K562 (cell line): Measurements from ENCODE around the gene DDX41. TPM values are rescaled to one million over a fixed set of nuclear protein-coding genes. Genes with fewer than 3 reads are reported as not detected.

Source experiments
- ATAC-seq: fragments of 200-7000 bp; cut with Tn5 transposase; 3 replicates; pipeline ENCODE4 v1.9.1; 2020; ENCODE audit warnings: moderate library complexity
- BruUV-seq: library from RNA; stranded (reverse); fragments of 400-500 nt; replicated peaks from 2 replicates; lab custom pipeline; 2021; lab: Mats Ljungman, UMichigan
- CTCF ChIA-PET: fragments of 300-600 bp; formaldehyde crosslinking; extraction: SDS; loops from one replicate; lab custom pipeline; 2021; ENCODE audit warnings: low intra/inter-chr PET ratio; lab: Yijun Ruan, JAX
- POLR2A ChIA-PET: fragments of 300-600, 350-650 bp; sonication (Branson Sonifier 250); formaldehyde crosslinking; extraction: SDS; loops from one replicate; lab custom pipeline; 2021; ENCODE audit warnings: antibody characterized with exemption, inconsistent platforms; lab: Yijun Ruan, JAX
- DNase-seq, 4 experiments: peaks; one replicate each; pipeline versions ENCODE4 v3.0.0 to v3.0.0-alpha.2; 2011 to 2018; ENCODE audit warnings: low spot score in 3 of 4, mixed read lengths in 3 of 4; ENCODE audit errors: extremely low read depth in 1 of 4
- FAIRE-seq: peaks from 2 replicates; lab custom pipeline; 2011; peaks lifted over from hg19 to GRCh38; lab: Jason Lieb, UNC
- H2AFZ ChIP-seq: 2 replicates; pipeline ENCODE4 v1.6.0; 2011; ENCODE audit warnings: low read depth, low read length, control low read depth, inconsistent platforms
- H3K27ac ChIP-seq: fragments of 200-600 bp; 3 replicates; pipeline ENCODE4 v1.8.0; 2011; ENCODE audit warnings: low read depth, mild to moderate bottlenecking, control low read depth, inconsistent platforms, low read length, moderate library complexity, mixed read lengths; ENCODE audit errors: extremely low read depth
- H3K27me3 ChIP-seq, 2 experiments: fragments of 300-600 bp in 1 of 2; 2 replicates in 1 of 2; 3 replicates in 1 of 2; pipeline versions ENCODE4 v1.6.0 to v1.8.0; 2011; ENCODE audit warnings: inconsistent platforms in 2 of 2, low read length in 2 of 2, mild to moderate bottlenecking in 1 of 2, mixed read lengths in 1 of 2, moderate library complexity in 1 of 2; ENCODE audit not compliant: control insufficient read depth in 2 of 2, insufficient read depth in 2 of 2
- H3K36me3 ChIP-seq: fragments of 300-600 bp; 3 replicates; pipeline ENCODE4 v1.8.0; 2011; ENCODE audit warnings: mild to moderate bottlenecking, low read length, inconsistent platforms; ENCODE audit not compliant: control insufficient read depth, insufficient read depth
- H3K4me1 ChIP-seq, 2 experiments: fragments of 200-600 bp in 1 of 2; replicated peaks in 1 of 2; 2 replicates in 1 of 2; 3 replicates in 1 of 2; pipeline versions ENCODE4 v1.5.1 to v1.8.0; 2011; ENCODE audit warnings: inconsistent platforms in 2 of 2, low read length in 2 of 2, mild to moderate bottlenecking in 1 of 2, mixed read lengths in 1 of 2, moderate library complexity in 1 of 2; ENCODE audit not compliant: control insufficient read depth in 2 of 2, insufficient read depth in 2 of 2
- H3K4me2 ChIP-seq: 2 replicates; pipeline ENCODE4 v1.6.1; 2011; ENCODE audit warnings: low read length, control low read depth, inconsistent platforms, mixed read lengths; ENCODE audit not compliant: insufficient read depth
- H3K4me3 ChIP-seq: fragments of 200-600 bp; sonication (generic), shearing (Covaris generic); 2 replicates; pipeline ENCODE4 v1.5.1; 2016; ENCODE audit warnings: control low read depth, inconsistent platforms
- H3K79me2 ChIP-seq: fragments of 200-600 bp; 3 replicates; pipeline ENCODE4 v1.8.0; 2011; ENCODE audit warnings: low read length, inconsistent platforms; ENCODE audit not compliant: control insufficient read depth, insufficient read depth
- H3K9ac ChIP-seq, 2 experiments: 2 replicates each; pipeline versions ENCODE4 v1.6.0 to v1.6.1; 2011; ENCODE audit warnings: low read depth in 2 of 2, low read length in 2 of 2, control low read depth in 1 of 2, inconsistent platforms in 1 of 2, mild to moderate bottlenecking in 1 of 2, mixed read lengths in 1 of 2; ENCODE audit not compliant: insufficient read depth in 1 of 2
- H3K9me1 ChIP-seq: one replicate; pipeline ENCODE4 v1.6.0; 2011; ENCODE audit warnings: inconsistent platforms, mild to moderate bottlenecking, low read length, moderate library complexity; ENCODE audit not compliant: control insufficient read depth, insufficient read depth
- H3K9me3 ChIP-seq: replicated peaks from 2 replicates; pipeline ENCODE4 v1.5.1; 2011; ENCODE audit warnings: low read depth, low read length, inconsistent platforms; ENCODE audit not compliant: control insufficient read depth, insufficient read depth
- H4K20me1 ChIP-seq: replicated peaks from 2 replicates; pipeline ENCODE4 v1.6.1; 2011; ENCODE audit warnings: low read length, inconsistent platforms, mixed read lengths; ENCODE audit not compliant: control insufficient read depth, insufficient read depth
- CBX3 ChIP-seq, 2 experiments: IDR thresholded peaks; 1 replicate in 1 of 2; 2 replicates in 1 of 2; pipeline ENCODE4 v1.6.1; 2012; ENCODE audit warnings: inconsistent platforms in 2 of 2, low read length in 2 of 2, borderline replicate concordance in 1 of 2, control low read depth in 1 of 2
- CTCFL ChIP-seq: IDR thresholded peaks from 2 replicates; pipeline ENCODE4 v1.6.1; 2011; ENCODE audit warnings: borderline replicate concordance, low read depth, mild to moderate bottlenecking, moderate library complexity, low read length; ENCODE audit not compliant: insufficient read depth, poor library complexity, severe bottlenecking
- EGR1 ChIP-seq: fragments of 450-650 bp; conservative IDR thresholded peaks from 2 replicates; pipeline ENCODE4 v1.6.1; 2017; ENCODE audit warnings: mild to moderate bottlenecking
- FOXM1 ChIP-seq, 2 experiments: fragments of 450-650 bp in 1 of 2; sonication (generic) in 1 of 2; formaldehyde crosslinking in 1 of 2; IDR thresholded peaks; 2 replicates each; pipeline versions ENCODE4 v1.6.1 to v1.9.0; 2017 to 2022; ENCODE audit warnings: low read depth in 2 of 2, mild to moderate bottlenecking in 2 of 2, missing genetic modification reagents in 1 of 2, moderate library complexity in 1 of 2
- HDGF ChIP-seq: fragments of 450-650 bp; IDR thresholded peaks from 2 replicates; pipeline ENCODE4 v1.6.1; 2016
- MLX ChIP-seq, 2 experiments: fragments of 450-650 bp in 1 of 2; sonication (generic) in 1 of 2; formaldehyde crosslinking; conservative IDR thresholded peaks; 2 replicates each; pipeline versions ENCODE4 v1.4.0 to v1.8.1; 2020 to 2022; ENCODE audit warnings: mild to moderate bottlenecking in 1 of 2, missing genetic modification reagents in 1 of 2
- NRF1 ChIP-seq, 2 experiments: fragments of 450-650 bp; IDR thresholded peaks in 1 of 2; conservative IDR thresholded peaks in 1 of 2; 2 replicates each; pipeline ENCODE4 v1.6.1; 2014; ENCODE audit warnings: mild to moderate bottlenecking in 2 of 2
- POLR2A ChIP-seq: fragments of 450-650 bp; conservative IDR thresholded peaks from 2 replicates; pipeline ENCODE4 v1.6.1; 2016
- POLR2G ChIP-seq: fragments of 200-400 bp; formaldehyde crosslinking; IDR thresholded peaks from 2 replicates; pipeline ENCODE4 v1.6.1; 2017; ENCODE audit warnings: low read depth, mild to moderate bottlenecking, antibody characterized with exemption, low read length, moderate library complexity
- RAD51 ChIP-seq: fragments of 450-650 bp; IDR thresholded peaks from 2 replicates; pipeline ENCODE4 v1.7.1; 2016; ENCODE audit warnings: low read depth, mild to moderate bottlenecking, borderline replicate concordance
- RBFOX2 ChIP-seq: fragments of 200-400 bp; formaldehyde crosslinking; IDR thresholded peaks from 2 replicates; pipeline ENCODE4 v1.6.1; 2017; ENCODE audit warnings: low read depth, mild to moderate bottlenecking, low read length, moderate library complexity
- ZBTB7A ChIP-seq: IDR thresholded peaks from 2 replicates; pipeline ENCODE4 v1.6.1; 2011; ENCODE audit warnings: low read depth, mild to moderate bottlenecking, low read length, moderate library complexity, borderline replicate concordance; ENCODE audit not compliant: control insufficient read depth
- ZC3H4 ChIP-seq: sonication (generic); formaldehyde crosslinking; IDR thresholded peaks from 2 replicates; pipeline ENCODE4 v1.9.0; 2021; ENCODE audit warnings: missing genetic modification reagents, borderline replicate concordance
- ZFP30 ChIP-seq: fragments of 250-450 bp; sonication (Bioruptor Pico); IDR thresholded peaks from 2 replicates; pipeline ENCODE4 v1.8.0; 2022; ENCODE audit warnings: moderate library complexity, mild to moderate bottlenecking, inconsistent platforms, borderline replicate concordance
- ZFP36 ChIP-seq: fragments of 150-350 bp; IDR thresholded peaks from 2 replicates; pipeline ENCODE4 v1.6.1; 2018; ENCODE audit warnings: low read length, low read depth; ENCODE audit not compliant: partially characterized antibody
- WGBS: fragments of 100-300 bp; shearing (Covaris generic); methylation state at CpG from one replicate; pipeline ENCODE4 v1.1.6; 2016; ENCODE audit warnings: low coverage, mixed read lengths; ENCODE audit not compliant: insufficient coverage; ENCODE audit errors: missing lambda C conversion rate; 5-methylcytosine and 5-hydroxymethylcytosine counted together
- in situ Hi-C: fragments of 300-500 bp; cut with MboI; formaldehyde crosslinking; loops from 4 replicates; pipeline ENCODE4 v1.15.0; 2018; ENCODE audit warnings: inconsistent platforms, mixed read lengths
- intact Hi-C: fragments of 100-400 bp; cut with micrococcal nuclease; formaldehyde crosslinking; loops from 2 replicates; pipeline ENCODE4 v1.14.2; 2022
- polyA plus RNA-seq, 8 experiments: library from polyadenylated mRNA; depleted of rRNA in 4 of 8; stranded (reverse) in 5 of 8; unstranded in 3 of 8; fragments of >200 nt; fragmentation: Nextera tagmentation in 2 of 8; fragmentation: Illumina TruSeq in 1 of 8; extraction: Ambion mirVana in 2 of 8; extraction: Trizol in 1 of 8; gene quantifications; 2 replicates each; pipeline versions ENCODE4 v1.2.1 to v1.2.3, GENCODE V29; 2011 to 2014; ENCODE audit warnings: inconsistent platforms in 1 of 8, missing spikeins in 1 of 8
- total RNA-seq, 7 experiments: library from RNA; depleted of rRNA in 6 of 7; stranded (reverse); fragments of >200 nt in 6 of 7; fragmentation: Illumina TruSeq in 2 of 7; extraction: Trizol in 2 of 7; gene quantifications; 2 replicates each; pipeline versions ENCODE4 v1.2.1 to v1.2.3, GENCODE V29; 2011 to 2021; ENCODE audit warnings: low replicate concordance in 1 of 7
- TF ChIP-seq, protein P1 (sequence below): sonication (generic); formaldehyde crosslinking; IDR thresholded peaks from 2 replicates; pipeline ENCODE4 v1.9.0; 2022; ENCODE audit warnings: mild to moderate bottlenecking, missing genetic modification reagents

The DDX41 gene
- total and polyA plus RNA-seq, 9 of the 15 experiments (the other 6 are each of a cell fraction or from before 2014, with no cell fraction given) = 38.2 to 284 (median 116) TPM

DNA sequence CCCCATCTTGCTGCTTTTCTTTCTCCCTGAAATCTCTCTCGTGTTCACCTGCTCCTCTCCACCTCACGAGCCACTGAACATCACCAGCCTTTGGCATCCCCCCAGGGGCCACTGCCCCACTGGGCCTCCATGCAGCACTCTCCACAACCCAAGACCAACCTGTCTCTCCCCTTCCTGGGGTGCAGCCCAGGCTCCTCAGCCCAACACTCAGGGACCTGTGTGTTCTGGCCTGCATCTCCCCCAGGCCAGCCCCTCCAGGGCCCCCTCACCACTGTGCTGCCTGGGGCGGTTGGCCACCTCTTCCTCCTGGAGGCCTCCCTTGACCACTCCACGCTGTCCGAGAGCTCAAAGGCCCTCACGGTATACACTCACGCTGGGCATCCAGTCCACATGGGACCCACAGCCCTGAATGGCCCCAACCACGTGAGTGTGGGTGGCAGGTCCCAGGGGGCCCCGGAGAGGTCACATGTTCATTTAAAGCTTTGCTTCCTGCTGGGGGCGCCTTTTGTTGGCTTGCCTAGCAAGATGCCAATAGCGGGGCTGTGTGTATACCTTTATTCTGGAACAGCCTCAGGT lies 6.7 kb downstream of the DDX41 start:
- in situ Hi-C loops = no loop called here
- CTCF ChIA-PET = interaction anchor here (0.6 kb wide), 1 partner anchor 53 kb away, joined by 3 read pairs; no protein-coding TSS in a partner anchor
- peak overlapping the region; percentile 66 to 89; a peak in 3 of 4 replicates for H3K9ac ChIP-seq
- DNase-seq (no peak), FAIRE-seq (peak; percentile 48), ATAC-seq (peak; percentile 21)
- 0 out of 2 replicates have a peak overlapping the region, but pooled peaks have one; percentile 69 for H2AFZ ChIP-seq
- no peaks in the 10 kb centered on the region for H3K9me3 ChIP-seq
- H3K9me1 ChIP-seq = no peaks in the 10 kb centered on the region
- no peak overlapping the region; the same call in 1 of the 2 replicates for H3K4me3 ChIP-seq
- H3K4me2 ChIP-seq = peak overlapping the region; percentile 75
- 62% methylated on average over 11 of the region's 11 CpGs for WGBS
- no TSS peak for BruUV-seq
- H3K79me2 ChIP-seq = peaks cover 23% of the 10 kb centered on the region
- peaks cover 70% of the 10 kb centered on the region for H3K36me3 ChIP-seq
- H4K20me1 ChIP-seq = no peaks in the 10 kb centered on the region
- H3K27me3 ChIP-seq = no peaks in the 10 kb centered on the region
- peak overlapping the region; percentile 80 for H3K27ac ChIP-seq
- H3K4me1 ChIP-seq = peaks cover 27 to 58% of the 10 kb centered on the region in 2 experiments
- POLR2A ChIA-PET = interaction anchor here (0.6 to 4.5 kb wide), 6 partner anchors 11 to 79 kb away, joined by 3 to 26 read pairs (median 7); partner anchors contain the start of gene PDLIM7
- intact Hi-C loops = no loop called here
- peak; percentile 52; the same call in 1 of the 2 replicates for TF ChIP-seq RAD51
- no peak for TF ChIP-seq ZC3H4
- TF ChIP-seq NRF1 (conservative IDR thresholded peaks at IDR 0.05 in 1 of 2, IDR thresholded peaks at IDR 0.05 in 1 of 2) = peak; percentile 51 to 52
- TF ChIP-seq POLR2G = peak; percentile 30; the same call in 1 of the 2 replicates
- no peak for TF ChIP-seq MLX (CRISPR knock-in tag; conservative IDR thresholded peaks at IDR 0.05)
- TF ChIP-seq CBX3 (IDR thresholded peaks at IDR 0.05; ENCODE audit: borderline replicate concordance in 1 of 2, low read length in 2 of 2) = no peak
- TF ChIP-seq POLR2A = peak; percentile 34; the same call in 1 of the 2 replicates
- TF ChIP-seq, protein P1, sequence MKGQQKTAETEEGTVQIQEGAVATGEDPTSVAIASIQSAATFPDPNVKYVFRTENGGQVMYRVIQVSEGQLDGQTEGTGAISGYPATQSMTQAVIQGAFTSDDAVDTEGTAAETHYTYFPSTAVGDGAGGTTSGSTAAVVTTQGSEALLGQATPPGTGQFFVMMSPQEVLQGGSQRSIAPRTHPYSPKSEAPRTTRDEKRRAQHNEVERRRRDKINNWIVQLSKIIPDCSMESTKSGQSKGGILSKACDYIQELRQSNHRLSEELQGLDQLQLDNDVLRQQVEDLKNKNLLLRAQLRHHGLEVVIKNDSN (CRISPR knock-in tag) = peak; percentile 71
- TF ChIP-seq ZFP30 (CRISPR knock-in tag) = 0 out of 2 replicates have a peak, but pooled peaks have one; percentile 27
- TF ChIP-seq ZBTB7A = peak; percentile 16; the same call in 1 of the 2 replicates
- peak; percentile 60 for TF ChIP-seq ZFP36
- TF ChIP-seq CTCFL = peak; percentile 43
- peak; percentile 18; the same call in 1 of the 2 replicates for TF ChIP-seq EGR1
- 0 out of 2 replicates have a peak, but pooled peaks have one; percentile 20 for TF ChIP-seq RBFOX2
- 0 out of 2 replicates have a peak, but pooled peaks have one; percentile 40 for TF ChIP-seq HDGF
- no peak for TF ChIP-seq FOXM1 (IDR thresholded peaks at IDR 0.05; ENCODE audit: low read depth)
- TF ChIP-seq FOXM1 (CRISPR knock-in tag; IDR thresholded peaks at IDR 0.05; ENCODE audit: low read depth) = no peak
